K562 (cell line): ENCODE data around the gene TMEM242. TPM values are rescaled to one million over a fixed set of nuclear protein-coding genes. Genes with fewer than 3 reads are reported as not detected.

Source experiments
- ATAC-seq: fragments of 200-7000 bp; cut with Tn5 transposase; 3 replicates; pipeline ENCODE4 v1.9.1; 2020; ENCODE audit warnings: moderate library complexity
- BruUV-seq: library from RNA; stranded (reverse); fragments of 400-500 nt; replicated peaks from 2 replicates; lab custom pipeline; 2021; lab: Mats Ljungman, UMichigan
- CTCF ChIA-PET: fragments of 300-600 bp; formaldehyde crosslinking; extraction: SDS; loops from one replicate; lab custom pipeline; 2021; ENCODE audit warnings: low intra/inter-chr PET ratio; lab: Yijun Ruan, JAX
- POLR2A ChIA-PET: fragments of 300-600, 350-650 bp; sonication (Branson Sonifier 250); formaldehyde crosslinking; extraction: SDS; loops from one replicate; lab custom pipeline; 2021; ENCODE audit warnings: antibody characterized with exemption, inconsistent platforms; lab: Yijun Ruan, JAX
- DNase-seq, 4 experiments: peaks; one replicate each; pipeline versions ENCODE4 v3.0.0 to v3.0.0-alpha.2; 2011 to 2018; ENCODE audit warnings: low spot score in 3 of 4, mixed read lengths in 3 of 4; ENCODE audit errors: extremely low read depth in 1 of 4
- FAIRE-seq: peaks from 2 replicates; lab custom pipeline; 2011; peaks lifted over from hg19 to GRCh38; lab: Jason Lieb, UNC
- H2AFZ ChIP-seq: 2 replicates; pipeline ENCODE4 v1.6.0; 2011; ENCODE audit warnings: low read depth, low read length, control low read depth, inconsistent platforms
- H3K27ac ChIP-seq: fragments of 200-600 bp; 3 replicates; pipeline ENCODE4 v1.8.0; 2011; ENCODE audit warnings: low read depth, mild to moderate bottlenecking, control low read depth, inconsistent platforms, low read length, moderate library complexity, mixed read lengths; ENCODE audit errors: extremely low read depth
- H3K27me3 ChIP-seq, 2 experiments: fragments of 300-600 bp in 1 of 2; 2 replicates in 1 of 2; 3 replicates in 1 of 2; pipeline versions ENCODE4 v1.6.0 to v1.8.0; 2011; ENCODE audit warnings: inconsistent platforms in 2 of 2, low read length in 2 of 2, mild to moderate bottlenecking in 1 of 2, mixed read lengths in 1 of 2, moderate library complexity in 1 of 2; ENCODE audit not compliant: control insufficient read depth in 2 of 2, insufficient read depth in 2 of 2
- H3K36me3 ChIP-seq: fragments of 300-600 bp; 3 replicates; pipeline ENCODE4 v1.8.0; 2011; ENCODE audit warnings: mild to moderate bottlenecking, low read length, inconsistent platforms; ENCODE audit not compliant: control insufficient read depth, insufficient read depth
- H3K4me1 ChIP-seq, 2 experiments: fragments of 200-600 bp in 1 of 2; replicated peaks in 1 of 2; 2 replicates in 1 of 2; 3 replicates in 1 of 2; pipeline versions ENCODE4 v1.5.1 to v1.8.0; 2011; ENCODE audit warnings: inconsistent platforms in 2 of 2, low read length in 2 of 2, mild to moderate bottlenecking in 1 of 2, mixed read lengths in 1 of 2, moderate library complexity in 1 of 2; ENCODE audit not compliant: control insufficient read depth in 2 of 2, insufficient read depth in 2 of 2
- H3K4me2 ChIP-seq: 2 replicates; pipeline ENCODE4 v1.6.1; 2011; ENCODE audit warnings: low read length, control low read depth, inconsistent platforms, mixed read lengths; ENCODE audit not compliant: insufficient read depth
- H3K4me3 ChIP-seq: fragments of 200-600 bp; sonication (generic), shearing (Covaris generic); 2 replicates; pipeline ENCODE4 v1.5.1; 2016; ENCODE audit warnings: control low read depth, inconsistent platforms
- H3K79me2 ChIP-seq: fragments of 200-600 bp; 3 replicates; pipeline ENCODE4 v1.8.0; 2011; ENCODE audit warnings: low read length, inconsistent platforms; ENCODE audit not compliant: control insufficient read depth, insufficient read depth
- H3K9ac ChIP-seq, 2 experiments: 2 replicates each; pipeline versions ENCODE4 v1.6.0 to v1.6.1; 2011; ENCODE audit warnings: low read depth in 2 of 2, low read length in 2 of 2, control low read depth in 1 of 2, inconsistent platforms in 1 of 2, mild to moderate bottlenecking in 1 of 2, mixed read lengths in 1 of 2; ENCODE audit not compliant: insufficient read depth in 1 of 2
- H3K9me1 ChIP-seq: one replicate; pipeline ENCODE4 v1.6.0; 2011; ENCODE audit warnings: inconsistent platforms, mild to moderate bottlenecking, low read length, moderate library complexity; ENCODE audit not compliant: control insufficient read depth, insufficient read depth
- H3K9me3 ChIP-seq: replicated peaks from 2 replicates; pipeline ENCODE4 v1.5.1; 2011; ENCODE audit warnings: low read depth, low read length, inconsistent platforms; ENCODE audit not compliant: control insufficient read depth, insufficient read depth
- H4K20me1 ChIP-seq: replicated peaks from 2 replicates; pipeline ENCODE4 v1.6.1; 2011; ENCODE audit warnings: low read length, inconsistent platforms, mixed read lengths; ENCODE audit not compliant: control insufficient read depth, insufficient read depth
- CBX5 ChIP-seq: IDR thresholded peaks from 2 replicates; pipeline ENCODE4 v1.6.1; 2014; ENCODE audit warnings: low read depth, borderline replicate concordance
- MYC ChIP-seq, 2 experiments: fragments of 250-450 bp in 1 of 2; sonication (Bioruptor Pico) in 1 of 2; IDR thresholded peaks; 2 replicates each; pipeline versions ENCODE4 v1.5.1 to v1.6.1; 2012 to 2021; ENCODE audit warnings: low read depth in 2 of 2, borderline replicate concordance in 1 of 2, improper control_type of control experiment in 1 of 2, low read length in 1 of 2, mild to moderate bottlenecking in 1 of 2, moderate library complexity in 1 of 2
- NFXL1 ChIP-seq: fragments of 450-650 bp; formaldehyde crosslinking; IDR thresholded peaks from 2 replicates; pipeline ENCODE4 v1.4.0; 2021; ENCODE audit warnings: mild to moderate bottlenecking
- ZBED1 ChIP-seq: IDR thresholded peaks from 2 replicates; pipeline ENCODE4 v1.6.1; 2014
- ZNF507 ChIP-seq: conservative IDR thresholded peaks from 2 replicates; pipeline ENCODE4 v1.6.1; 2017; ENCODE audit warnings: missing genetic modification characterization, missing compliant biosample characterization
- ZNF766 ChIP-seq: fragments of 200-800 bp; sonication (Bioruptor generic); conservative IDR thresholded peaks from 2 replicates; pipeline ENCODE4 v1.6.1; 2016; ENCODE audit warnings: missing genetic modification characterization, missing compliant biosample characterization
- WGBS: fragments of 100-300 bp; shearing (Covaris generic); methylation state at CpG from one replicate; pipeline ENCODE4 v1.1.6; 2016; ENCODE audit warnings: low coverage, mixed read lengths; ENCODE audit not compliant: insufficient coverage; ENCODE audit errors: missing lambda C conversion rate; 5-methylcytosine and 5-hydroxymethylcytosine counted together
- in situ Hi-C: fragments of 300-500 bp; cut with MboI; formaldehyde crosslinking; loops from 4 replicates; pipeline ENCODE4 v1.15.0; 2018; ENCODE audit warnings: inconsistent platforms, mixed read lengths
- intact Hi-C: fragments of 100-400 bp; cut with micrococcal nuclease; formaldehyde crosslinking; loops from 2 replicates; pipeline ENCODE4 v1.14.2; 2022
- polyA plus RNA-seq, 8 experiments: library from polyadenylated mRNA; depleted of rRNA in 4 of 8; stranded (reverse) in 5 of 8; unstranded in 3 of 8; fragments of >200 nt; fragmentation: Nextera tagmentation in 2 of 8; fragmentation: Illumina TruSeq in 1 of 8; extraction: Ambion mirVana in 2 of 8; extraction: Trizol in 1 of 8; gene quantifications; 2 replicates each; pipeline versions ENCODE4 v1.2.1 to v1.2.3, GENCODE V29; 2011 to 2014; ENCODE audit warnings: inconsistent platforms in 1 of 8, missing spikeins in 1 of 8
- total RNA-seq, 7 experiments: library from RNA; depleted of rRNA in 6 of 7; stranded (reverse); fragments of >200 nt in 6 of 7; fragmentation: Illumina TruSeq in 2 of 7; extraction: Trizol in 2 of 7; gene quantifications; 2 replicates each; pipeline versions ENCODE4 v1.2.1 to v1.2.3, GENCODE V29; 2011 to 2021; ENCODE audit warnings: low replicate concordance in 1 of 7
- TF ChIP-seq, protein P1 (sequence below): sonication (generic); formaldehyde crosslinking; IDR thresholded peaks from 2 replicates; pipeline ENCODE4 v1.8.0; 2022; ENCODE audit warnings: mild to moderate bottlenecking, missing genetic modification reagents

TMEM242 gene
- total and polyA plus RNA-seq, 9 of the 15 experiments (the other 6 are each of a cell fraction or from before 2014, with no cell fraction given): 9.5 to 35.3 (median 16.5) TPM

DNA sequence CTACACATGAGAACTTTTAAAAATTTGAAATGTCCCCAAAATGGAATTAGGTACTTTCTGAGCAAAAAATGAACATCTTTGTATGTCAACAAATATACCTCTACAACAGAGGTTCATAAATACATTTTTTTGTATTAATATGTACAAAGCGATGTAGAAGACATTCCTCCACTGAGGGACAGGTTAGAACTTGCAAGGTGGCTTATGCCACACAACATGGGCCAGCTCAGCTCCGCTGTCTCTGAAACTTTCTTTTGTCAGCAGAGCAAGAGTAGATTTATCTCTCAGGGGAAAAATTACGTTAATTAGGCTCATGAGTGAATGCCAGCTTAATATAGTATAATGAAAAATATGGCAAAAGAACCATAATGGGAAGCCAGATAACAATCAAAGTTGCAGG, 10.6 kb upstream of the TMEM242 start:
- CTCF ChIA-PET: interaction anchor here (1.7 kb wide), 1 partner anchor 19 kb away, joined by 8 read pairs; no protein-coding TSS in a partner anchor
- Histone ChIP-seq H3K9me3 (no peaks in the 10 kb centered on the region), H3K9ac (no peak overlapping the region), H3K27ac (no peak overlapping the region), H3K9me1 (no peaks in the 10 kb centered on the region), H3K27me3 (no peaks in the 10 kb centered on the region), H3K36me3 (no peaks in the 10 kb centered on the region), H3K4me3 (no peak overlapping the region), H3K79me2 (no peaks in the 10 kb centered on the region), H2AFZ (no peak overlapping the region), H3K4me1 (peaks cover 0 to 3% of the 10 kb centered on the region in 2 experiments; a peak in 3 of 5 replicates), H3K4me2 (no peak overlapping the region), H4K20me1 (no peaks in the 10 kb centered on the region)
- POLR2A ChIA-PET: interaction anchor here (5.7 kb wide), 1 partner anchor 9 kb away, joined by 68 read pairs; the partner anchor contains the start of gene TMEM242
- DNase-seq (no peak), FAIRE-seq (no peak), ATAC-seq (no peak)
- in situ Hi-C loops (no loop called here), intact Hi-C loops (no loop called here)
- 50% methylated on average over 3 of the region's 3 CpGs for WGBS
- TF ChIP-seq CBX5 (no peak), ZBED1 (no peak), ZNF507 (tag) (no peak), ZNF766 (CRISPR knock-in tag) (no peak), NFXL1 (CRISPR knock-in tag) (no peak), MYC (IDR thresholded peaks at IDR 0.05; ENCODE audit: low read depth, low read length) (no peak), MYC (CRISPR knock-in tag; IDR thresholded peaks at IDR 0.05; ENCODE audit: borderline replicate concordance, low read depth) (no peak)
- TF ChIP-seq, protein P1, sequence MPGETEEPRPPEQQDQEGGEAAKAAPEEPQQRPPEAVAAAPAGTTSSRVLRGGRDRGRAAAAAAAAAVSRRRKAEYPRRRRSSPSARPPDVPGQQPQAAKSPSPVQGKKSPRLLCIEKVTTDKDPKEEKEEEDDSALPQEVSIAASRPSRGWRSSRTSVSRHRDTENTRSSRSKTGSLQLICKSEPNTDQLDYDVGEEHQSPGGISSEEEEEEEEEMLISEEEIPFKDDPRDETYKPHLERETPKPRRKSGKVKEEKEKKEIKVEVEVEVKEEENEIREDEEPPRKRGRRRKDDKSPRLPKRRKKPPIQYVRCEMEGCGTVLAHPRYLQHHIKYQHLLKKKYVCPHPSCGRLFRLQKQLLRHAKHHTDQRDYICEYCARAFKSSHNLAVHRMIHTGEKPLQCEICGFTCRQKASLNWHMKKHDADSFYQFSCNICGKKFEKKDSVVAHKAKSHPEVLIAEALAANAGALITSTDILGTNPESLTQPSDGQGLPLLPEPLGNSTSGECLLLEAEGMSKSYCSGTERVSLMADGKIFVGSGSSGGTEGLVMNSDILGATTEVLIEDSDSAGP (CRISPR knock-in tag): no peak
- no TSS peak for BruUV-seq
